Activated T-cell treated with anti-CD3 and anti-CD28 coated beads, Interleukin-2, amount 50 U/mL, for 4 hours (primary cell): Measurements from ENCODE around the gene IGF2BP2. TPM values are rescaled to one million over a fixed set of nuclear protein-coding genes. Genes with fewer than 3 reads are reported as not detected.
"Not testable (repeated sequence)": the region's sequence is repeated elsewhere in the genome, so short reads cannot be mapped to it uniquely, and the experiment has no call there.

Source experiments
- ATAC-seq, 2 donors: fragments of 200-7000 bp; cut with Tn5 transposase; one replicate each; pipeline ENCODE4 v1.10.0; 2021
- DNase-seq: peaks from one replicate; pipeline ENCODE4 v3.0.0-alpha.2; 2020
- H3K27me3 Mint-ChIP-seq: one replicate; pipeline ENCODE4 v1.8.0; 2021; ENCODE audit warnings: low read depth, mixed read lengths
- H3K36me3 Mint-ChIP-seq: one replicate; pipeline ENCODE4 v1.8.0; 2022; ENCODE audit warnings: mixed read lengths; ENCODE audit not compliant: insufficient read depth
- H3K4me1 Mint-ChIP-seq: one replicate; pipeline ENCODE4 v1.8.0; 2021; ENCODE audit warnings: low read depth, mixed read lengths
- H3K4me3 Mint-ChIP-seq: one replicate; pipeline ENCODE4 v1.8.0; 2021; ENCODE audit warnings: mild to moderate bottlenecking, moderate library complexity, mixed read lengths
- H3K9me3 Mint-ChIP-seq: one replicate; pipeline ENCODE4 v1.8.0; 2021; ENCODE audit warnings: mixed read lengths
- total RNA-seq, 3 donors: library from RNA; stranded (reverse); gene quantifications; one replicate each; pipeline ENCODE4 v1.2.1, GENCODE V29; 2021

IGF2BP2 gene
- total RNA-seq, 3 donors from 2014 or later = 0.43 to 0.79 (median 0.53) TPM

DNA sequence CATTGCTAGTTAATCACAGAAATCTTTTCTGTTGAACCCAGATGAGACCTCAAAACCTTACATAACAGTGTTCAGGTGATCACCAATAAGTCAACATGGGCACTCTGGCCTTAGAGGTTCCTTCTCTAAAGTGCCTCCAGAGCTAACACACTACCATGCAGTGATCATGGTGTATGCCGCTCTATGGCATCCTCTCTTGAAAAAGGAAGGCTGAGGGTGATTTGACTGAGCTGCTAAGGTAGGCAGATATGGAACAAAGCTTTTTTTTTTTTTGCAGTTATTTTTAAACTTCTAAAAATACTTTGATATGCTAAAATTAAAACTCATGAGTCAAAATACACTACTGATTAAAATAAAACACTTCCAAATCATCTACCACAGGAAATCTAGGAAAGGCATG is 46.0 kb downstream of the IGF2BP2 start:
- H3K4me3 Mint-ChIP-seq = no peak overlapping the region
- ATAC-seq (no peak), DNase-seq (no peak)
- H3K4me1 Mint-ChIP-seq = no peaks in the 10 kb centered on the region
- H3K36me3 Mint-ChIP-seq = no peaks in the 10 kb centered on the region
- peaks cover 4% of the 10 kb centered on the region for H3K9me3 Mint-ChIP-seq
- H3K27me3 Mint-ChIP-seq = peaks cover 7% of the 10 kb centered on the region

DNA sequence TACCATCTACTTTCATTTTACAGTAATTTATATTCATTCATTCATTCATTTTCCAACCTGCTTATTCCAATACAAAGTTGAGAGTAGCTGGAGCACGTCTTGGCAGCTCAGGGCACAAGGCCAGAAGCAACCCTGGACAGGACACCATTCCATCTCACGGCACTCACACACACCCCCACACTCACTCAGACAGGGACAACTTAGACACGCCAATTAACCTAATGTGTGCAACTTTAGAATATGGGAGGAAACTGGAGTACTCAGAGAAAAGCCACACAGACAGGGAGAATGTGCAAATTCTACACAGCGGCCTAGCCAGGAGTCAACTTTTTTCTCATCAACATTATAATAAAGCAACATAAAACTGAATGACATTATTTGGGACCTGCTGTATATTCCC is 46.7 kb downstream of the IGF2BP2 start:
- Mint-ChIP-seq H3K9me3 (peaks cover 4% of the 10 kb centered on the region), H3K36me3 (no peaks in the 10 kb centered on the region), H3K27me3 (peaks cover 7% of the 10 kb centered on the region), H3K4me3 (no peak overlapping the region), H3K4me1 (no peaks in the 10 kb centered on the region)
- ATAC-seq (no peak), DNase-seq (no peak)

DNA sequence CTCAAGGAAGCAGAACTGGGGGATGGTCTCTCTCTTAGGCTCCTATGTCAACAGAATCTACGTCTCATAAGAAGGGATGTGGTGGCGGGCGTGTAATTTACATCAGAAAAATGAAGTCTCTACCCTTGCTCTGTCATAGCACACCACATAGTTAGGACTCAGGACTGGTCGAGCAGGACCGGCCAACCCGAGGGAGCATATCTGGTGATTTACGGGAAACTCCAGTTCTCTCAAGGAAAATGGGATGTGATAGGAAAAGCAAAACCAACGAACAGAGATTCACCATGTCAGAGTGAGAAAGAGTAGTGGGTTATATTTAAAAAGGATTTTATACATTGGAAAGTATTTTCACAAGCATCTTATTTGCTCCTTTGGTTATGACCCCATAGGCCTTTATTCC is 54.7 kb downstream of the IGF2BP2 start:
- DNase-seq = no peak
- Mint-ChIP-seq H3K4me1 (no peaks in the 10 kb centered on the region), H3K27me3 (peaks cover 11% of the 10 kb centered on the region), H3K4me3 (no peak overlapping the region), H3K36me3 (no peaks in the 10 kb centered on the region), H3K9me3 (no peaks in the 10 kb centered on the region)
- no peak for ATAC-seq

DNA sequence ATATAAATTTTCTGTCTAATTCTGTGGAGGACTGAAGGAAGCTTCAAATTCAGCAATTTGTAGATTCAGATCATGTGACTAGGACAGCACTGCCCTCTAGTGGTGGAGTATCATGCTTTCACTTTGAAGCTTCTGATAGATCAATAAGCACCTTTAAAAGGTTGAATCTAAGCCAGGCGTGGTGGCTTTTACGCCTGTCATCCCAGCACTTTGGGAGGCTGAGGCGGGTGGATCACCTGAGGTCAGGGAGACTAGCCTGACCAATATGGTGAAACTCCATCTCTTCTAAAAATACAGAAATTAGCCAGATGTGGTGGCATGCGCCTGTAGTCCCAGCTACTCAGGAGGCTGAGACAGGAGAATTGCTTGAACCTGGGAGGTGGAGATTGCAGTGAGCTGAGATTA is 56.3 kb downstream of the IGF2BP2 start:
- peaks cover 16% of the 10 kb centered on the region for H3K27me3 Mint-ChIP-seq
- H3K4me3 Mint-ChIP-seq, ATAC-seq: not testable (repeated sequence)

DNA sequence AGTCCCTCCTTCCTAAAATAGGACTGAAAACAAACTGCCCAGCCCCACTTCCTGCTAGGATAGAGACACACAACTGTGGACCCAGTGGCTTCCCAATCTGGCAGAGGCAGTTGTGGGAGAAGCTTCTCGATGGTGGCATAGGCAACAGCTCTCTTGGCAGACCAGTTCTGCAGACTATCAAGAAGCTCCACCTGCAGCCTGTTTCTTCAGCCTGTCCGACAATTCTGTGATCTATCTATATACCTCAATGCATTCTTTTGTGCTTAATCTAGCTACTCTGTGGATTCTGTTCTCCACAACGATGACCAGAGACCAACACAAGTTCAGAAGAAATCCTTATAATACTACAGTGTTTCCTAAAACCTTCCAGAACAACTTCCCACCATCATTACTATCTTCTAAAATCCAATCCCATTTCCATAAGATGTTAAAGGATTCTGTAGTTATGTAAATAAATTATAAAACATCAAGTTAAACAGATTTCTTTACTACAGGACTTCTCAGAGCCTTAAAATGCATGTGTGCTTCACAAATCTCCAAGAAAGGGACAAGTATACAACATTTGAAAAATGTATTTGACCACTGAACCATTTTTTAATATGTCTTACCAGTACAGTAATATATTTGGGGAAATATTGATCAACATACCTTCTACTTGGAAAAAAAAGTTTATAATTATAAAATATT is 57.7 kb downstream of the IGF2BP2 start:
- Mint-ChIP-seq H3K36me3 (no peaks in the 10 kb centered on the region), H3K27me3 (peaks cover 16% of the 10 kb centered on the region), H3K4me3 (no peak overlapping the region), H3K9me3 (no peaks in the 10 kb centered on the region), H3K4me1 (no peaks in the 10 kb centered on the region)
- DNase-seq (no peak), ATAC-seq (no peak)

More for the DNA sequence above, 56.3 kb downstream of the IGF2BP2 start:
- DNase-seq = peak; percentile 17
- not testable (repeated sequence) for H3K9me3 Mint-ChIP-seq, H3K4me1 Mint-ChIP-seq, H3K36me3 Mint-ChIP-seq

DNA sequence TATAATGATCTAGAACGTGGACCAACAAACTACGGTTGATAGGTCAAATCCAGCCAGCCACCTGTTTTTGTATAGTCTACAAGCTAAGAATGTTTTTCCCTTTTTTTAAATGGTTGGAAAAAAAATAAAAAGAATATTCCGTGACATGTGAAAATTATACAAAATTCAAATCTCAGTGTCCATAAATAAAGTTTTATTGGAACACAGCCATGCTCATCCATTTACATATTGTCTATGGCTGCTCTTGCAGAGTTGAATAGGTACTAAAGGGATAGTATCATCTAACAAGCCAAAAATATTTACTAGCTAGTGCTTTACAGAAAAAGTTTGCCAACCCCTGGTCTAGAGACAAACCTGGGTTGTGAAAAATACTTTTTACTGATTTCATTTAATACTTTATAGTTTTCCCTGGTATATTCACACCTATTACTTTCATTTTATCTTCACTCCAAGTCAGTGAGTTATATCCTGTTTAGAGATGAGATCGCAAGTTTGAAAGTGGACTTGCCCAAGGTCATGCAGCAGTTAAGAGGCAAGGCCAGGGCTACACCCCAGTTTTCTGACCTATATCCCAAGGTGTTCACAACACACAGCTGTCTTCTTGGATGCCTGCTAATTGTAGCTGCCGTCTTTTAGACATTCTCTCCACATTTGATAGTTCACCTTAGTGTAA is 58.4 kb downstream of the IGF2BP2 start:
- Mint-ChIP-seq H3K4me3 (no peak overlapping the region), H3K27me3 (peaks cover 16% of the 10 kb centered on the region), H3K4me1 (no peaks in the 10 kb centered on the region), H3K9me3 (no peaks in the 10 kb centered on the region), H3K36me3 (no peaks in the 10 kb centered on the region)
- no peak for DNase-seq
- no peak for ATAC-seq

DNA sequence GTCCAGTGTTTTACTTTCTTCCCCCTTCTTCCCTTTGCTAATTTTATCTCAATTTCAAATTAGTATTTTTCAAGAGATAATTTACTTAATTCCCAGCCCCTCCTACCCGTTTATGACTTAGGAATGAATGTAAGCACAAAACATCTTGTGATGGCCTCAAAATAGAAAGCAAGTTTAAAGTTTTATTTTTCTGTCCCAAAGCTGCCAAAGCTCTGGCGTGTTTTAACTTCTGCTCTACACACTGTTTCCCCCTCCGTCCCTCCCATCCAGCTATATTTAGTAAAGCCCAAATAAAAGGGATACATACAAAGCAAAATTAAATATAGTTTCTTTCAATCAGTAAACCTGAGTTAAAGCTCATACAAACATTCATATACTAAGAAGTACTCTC is 59.9 kb downstream of the IGF2BP2 start:
- Mint-ChIP-seq H3K4me3 (no peak overlapping the region), H3K36me3 (no peaks in the 10 kb centered on the region), H3K9me3 (no peaks in the 10 kb centered on the region), H3K27me3 (peaks cover 25% of the 10 kb centered on the region), H3K4me1 (no peaks in the 10 kb centered on the region)
- DNase-seq (no peak), ATAC-seq (no peak)

DNA sequence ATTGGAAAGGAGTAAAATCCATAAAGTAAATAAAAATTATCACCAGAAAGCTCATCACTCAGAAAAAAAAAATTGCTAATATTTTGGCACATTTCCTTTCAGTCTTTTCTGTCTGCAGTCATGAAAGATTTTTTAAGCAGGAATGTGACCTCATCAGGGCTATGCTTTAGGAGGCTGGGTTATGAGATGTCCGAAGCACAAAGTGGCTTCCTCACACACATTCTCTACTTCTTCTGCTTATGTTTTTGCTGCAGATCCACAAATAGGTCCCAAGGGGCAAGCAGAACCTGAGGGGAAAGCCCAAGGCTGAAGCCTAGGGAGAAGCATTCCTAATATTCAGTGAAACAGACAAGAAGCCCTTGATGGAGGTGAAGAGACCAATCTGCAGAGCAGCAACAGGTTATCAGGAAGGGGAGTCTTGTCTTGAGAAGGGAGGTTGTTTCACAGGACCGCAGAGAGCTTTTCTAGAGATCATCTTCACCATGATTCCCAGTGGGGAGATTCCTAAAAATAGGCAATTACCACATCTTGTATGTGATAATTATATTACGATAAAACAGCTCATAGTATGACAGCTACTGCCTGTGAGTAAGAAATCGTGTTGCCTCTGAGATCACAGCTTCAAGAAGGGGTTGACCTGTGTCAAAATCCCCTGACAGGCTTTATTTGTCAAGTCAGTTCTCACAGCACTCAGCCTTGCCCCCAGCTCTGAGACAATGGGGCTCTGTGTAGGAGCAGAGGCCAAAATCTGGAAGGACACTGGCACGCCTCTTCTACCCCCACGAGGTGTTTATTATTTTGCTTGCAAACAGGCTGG is 60.5 kb downstream of the IGF2BP2 start:
- Mint-ChIP-seq H3K27me3 (peaks cover 25% of the 10 kb centered on the region), H3K4me3 (no peak overlapping the region), H3K9me3 (no peaks in the 10 kb centered on the region), H3K36me3 (no peaks in the 10 kb centered on the region), H3K4me1 (no peaks in the 10 kb centered on the region)
- DNase-seq (no peak), ATAC-seq (no peak)

DNA sequence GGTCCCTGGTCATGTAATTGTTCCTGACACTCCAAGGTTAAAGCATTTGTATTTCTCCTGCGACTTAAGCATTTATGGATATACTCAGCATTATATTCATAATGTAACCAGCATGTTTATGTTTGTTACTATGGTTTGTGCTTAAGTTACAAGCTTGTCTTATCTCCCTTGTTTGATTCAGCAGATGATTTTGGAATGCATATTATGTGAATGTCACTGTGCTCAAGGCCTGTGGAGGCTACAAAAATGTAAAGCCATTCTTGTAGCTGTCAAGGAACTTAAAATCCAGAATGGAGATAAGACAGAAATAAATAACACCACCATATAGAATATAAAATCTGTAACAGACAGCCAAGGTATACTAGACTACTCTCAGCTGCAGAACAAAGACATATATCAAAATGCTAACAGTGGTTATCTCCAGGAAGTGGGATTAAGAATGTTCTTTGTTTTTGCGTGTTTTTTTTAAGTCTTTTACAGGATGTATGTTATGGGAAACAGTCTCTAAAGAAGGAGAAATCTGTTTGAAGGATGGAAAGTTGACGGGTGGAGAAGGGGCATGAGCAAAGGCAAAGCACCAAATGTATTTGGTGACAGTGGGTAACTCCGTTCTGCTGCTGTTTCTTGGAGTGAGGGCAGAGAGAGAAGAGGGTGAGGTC is 61.4 kb downstream of the IGF2BP2 start:
- Mint-ChIP-seq H3K9me3 (no peaks in the 10 kb centered on the region), H3K36me3 (no peaks in the 10 kb centered on the region), H3K27me3 (peaks cover 25% of the 10 kb centered on the region), H3K4me1 (no peaks in the 10 kb centered on the region), H3K4me3 (no peak overlapping the region)
- ATAC-seq = no peak
- no peak for DNase-seq

DNA sequence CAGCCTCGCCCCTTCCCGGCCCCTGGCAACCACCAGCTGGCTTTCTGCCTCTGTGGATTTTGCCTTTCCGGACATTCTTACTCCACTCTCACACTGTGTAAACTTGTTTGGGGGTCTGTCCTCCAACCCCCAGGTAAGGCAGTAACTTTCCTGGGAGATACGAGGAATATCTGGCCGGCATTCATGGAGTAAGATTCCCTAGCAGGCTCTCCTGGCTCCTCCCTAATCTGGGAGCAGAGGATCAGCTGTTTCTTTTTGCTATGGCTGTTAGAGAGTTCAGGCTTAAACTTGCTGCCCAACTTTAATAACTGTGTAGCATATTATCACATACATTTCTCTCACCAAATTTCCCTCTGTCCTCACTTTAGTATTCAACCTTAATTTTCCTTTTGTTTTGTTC is 64.3 kb downstream of the IGF2BP2 start:
- Mint-ChIP-seq H3K4me1 (no peaks in the 10 kb centered on the region), H3K27me3 (peaks cover 21% of the 10 kb centered on the region), H3K36me3 (no peaks in the 10 kb centered on the region), H3K4me3 (no peak overlapping the region), H3K9me3 (no peaks in the 10 kb centered on the region)
- no peak for DNase-seq
- no peak for ATAC-seq

DNA sequence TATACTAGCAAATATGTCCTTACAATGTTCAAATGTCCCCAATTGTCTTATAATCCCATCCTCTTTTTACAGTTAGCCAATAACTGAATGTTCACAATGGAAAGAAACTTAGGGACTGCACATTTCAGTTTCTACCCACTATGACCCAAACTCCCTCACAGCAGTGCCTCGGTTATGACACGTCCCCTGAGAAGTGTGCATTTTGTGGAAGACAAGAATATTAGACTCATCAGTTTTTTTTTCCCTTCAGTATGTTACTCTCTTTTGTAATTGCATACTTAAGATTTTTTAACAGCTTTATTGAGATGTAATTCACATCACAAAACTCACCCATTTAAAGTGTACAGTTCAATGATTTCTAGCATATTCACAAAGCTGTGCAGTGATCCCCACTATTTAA is 64.8 kb downstream of the IGF2BP2 start:
- ATAC-seq (no peak), DNase-seq (no peak)
- Mint-ChIP-seq H3K9me3 (no peaks in the 10 kb centered on the region), H3K4me1 (no peaks in the 10 kb centered on the region), H3K27me3 (peaks cover 16% of the 10 kb centered on the region), H3K4me3 (no peak overlapping the region), H3K36me3 (no peaks in the 10 kb centered on the region)

DNA sequence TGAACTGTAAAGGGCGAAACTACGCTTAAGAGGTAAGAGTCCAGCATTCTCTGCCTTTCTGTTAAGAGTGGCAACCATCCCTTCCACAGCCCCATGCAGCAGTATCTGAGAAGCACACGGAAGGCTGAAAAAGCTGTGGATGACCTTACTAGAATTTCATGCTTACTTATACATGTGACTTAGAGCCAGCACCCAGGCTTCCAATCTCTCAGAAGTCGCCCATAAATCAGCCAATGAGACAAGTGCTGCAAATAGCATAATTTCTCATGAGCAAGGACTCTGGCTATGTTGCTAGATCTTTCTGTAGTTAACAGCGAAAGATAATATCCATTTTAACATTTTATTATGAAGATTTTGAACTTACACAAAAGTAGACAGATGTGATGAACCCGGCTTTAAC is 65.3 kb downstream of the IGF2BP2 start:
- DNase-seq (no peak), ATAC-seq (no peak)
- Mint-ChIP-seq H3K27me3 (peaks cover 13% of the 10 kb centered on the region), H3K4me1 (no peaks in the 10 kb centered on the region), H3K36me3 (no peaks in the 10 kb centered on the region), H3K4me3 (no peak overlapping the region), H3K9me3 (peaks cover 3% of the 10 kb centered on the region)

DNA sequence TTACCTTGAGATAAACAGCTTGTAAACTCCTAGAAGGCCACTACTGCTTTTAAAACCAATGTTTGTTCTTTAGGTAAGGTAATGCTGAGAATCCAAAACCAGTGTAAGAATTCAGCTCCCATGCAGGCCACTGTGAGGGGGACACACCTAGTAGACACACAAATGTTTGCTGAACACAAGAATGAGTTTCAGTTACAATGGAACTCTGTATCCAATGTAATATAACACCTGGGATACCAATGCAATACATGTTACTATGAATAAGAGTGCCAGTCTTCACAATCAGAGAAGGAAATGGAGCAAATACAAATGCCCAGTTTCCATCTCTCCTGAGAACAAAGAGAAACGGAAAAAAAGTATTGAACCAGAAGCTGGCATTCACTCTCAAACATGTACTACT is 65.9 kb downstream of the IGF2BP2 start:
- H3K36me3 Mint-ChIP-seq = no peaks in the 10 kb centered on the region
- ATAC-seq (no peak), DNase-seq (no peak)
- no peaks in the 10 kb centered on the region for H3K4me1 Mint-ChIP-seq
- no peak overlapping the region for H3K4me3 Mint-ChIP-seq
- H3K27me3 Mint-ChIP-seq = peaks cover 13% of the 10 kb centered on the region
- peaks cover 8% of the 10 kb centered on the region for H3K9me3 Mint-ChIP-seq

DNA sequence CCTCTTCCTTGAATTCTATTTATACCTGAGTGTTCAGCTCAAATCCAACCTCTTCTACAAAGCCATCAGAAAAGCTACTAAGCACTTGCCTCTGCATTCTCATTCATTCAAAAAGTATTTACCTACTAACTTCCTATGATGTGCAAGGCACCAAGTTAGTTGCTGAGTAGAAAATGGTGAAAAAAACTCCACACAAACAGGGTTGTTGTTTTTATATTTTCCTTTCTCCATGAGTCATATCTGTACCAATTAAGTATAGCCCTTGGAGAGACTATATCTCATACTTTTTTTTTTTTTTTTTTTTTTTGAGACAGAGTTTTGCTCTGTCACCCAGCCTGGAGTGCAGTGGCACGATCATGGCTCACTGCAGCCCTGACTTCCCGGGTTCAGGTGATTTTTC is 67.7 kb downstream of the IGF2BP2 start:
- Mint-ChIP-seq H3K4me3 (no peak overlapping the region), H3K4me1 (no peaks in the 10 kb centered on the region), H3K27me3 (peaks cover 11% of the 10 kb centered on the region), H3K9me3 (peaks cover 8% of the 10 kb centered on the region), H3K36me3 (no peaks in the 10 kb centered on the region)
- DNase-seq (no peak), ATAC-seq (no peak)
